Panc1 (cell line): ENCODE data around the gene MRTFA.

Experiments
- CTCF ChIP-seq: fragments of 450-650 bp; IDR thresholded peaks from 2 replicates; pipeline ENCODE4 v1.5.1; 2017; ENCODE audit warnings: mild to moderate bottlenecking
- REST ChIP-seq, 2 experiments: IDR thresholded peaks; 2 replicates each; pipeline ENCODE4 v1.6.1; 2011 to 2012; ENCODE audit warnings: low read depth in 2 of 2, control low read depth in 1 of 2, low read length in 1 of 2, mild to moderate bottlenecking in 1 of 2, moderate library complexity in 1 of 2; ENCODE audit not compliant: insufficient read depth in 1 of 2

GRCh38 chr22:40605761-40606160 lies 30.8 kb downstream of the MRTFA start:
- TF ChIP-seq CTCF (no peak), REST (IDR thresholded peaks at IDR 0.05; ENCODE audit: insufficient read depth in 1 of 2, low read depth in 2 of 2, low read length in 1 of 2) (no peak)
